GM12891 (cell line): ENCODE measurements around the gene CYLD.

Experiments
- POLR2A ChIP-seq: IDR thresholded peaks from 2 replicates; pipeline ENCODE4 v1.6.1; 2011; ENCODE audit warnings: low read depth, low read length, control low read depth
- POLR2AphosphoS5 ChIP-seq: IDR thresholded peaks from 2 replicates; pipeline ENCODE4 v1.6.1; 2011; ENCODE audit warnings: low read depth, low read length, control low read depth
- SPI1 ChIP-seq: IDR thresholded peaks from 2 replicates; pipeline ENCODE4 v1.6.1; 2011; ENCODE audit warnings: low read depth, low read length, control low read depth
- TAF1 ChIP-seq: IDR thresholded peaks from 2 replicates; pipeline ENCODE4 v1.6.1; 2011; ENCODE audit warnings: low read depth, low read length, control low read depth

DNA sequence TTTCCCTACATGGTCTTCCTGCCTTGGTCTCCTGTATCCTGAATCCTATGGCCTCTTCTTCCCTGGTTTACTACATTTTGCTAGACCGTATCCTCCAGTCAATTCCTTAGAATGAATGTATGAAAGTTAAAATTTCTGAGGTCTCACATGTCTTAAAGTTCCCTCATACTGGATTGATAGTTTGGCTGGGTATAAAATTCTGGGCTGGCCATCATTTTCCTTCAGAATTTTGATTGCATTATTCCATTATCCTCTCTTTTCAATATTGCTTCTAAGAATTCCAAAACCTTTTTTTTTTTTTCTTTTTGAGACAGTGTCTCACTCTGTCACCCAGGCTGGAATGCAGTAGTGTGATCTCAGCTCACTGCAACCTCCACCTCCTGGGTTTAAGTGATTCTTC, 37.6 kb upstream of the CYLD start:
- TF ChIP-seq POLR2AphosphoS5 = no peak
- no peak for TF ChIP-seq TAF1
- no peak for TF ChIP-seq SPI1
- no peak for TF ChIP-seq POLR2A
